Common myeloid progenitor, CD34-positive (primary cell): ENCODE data around the gene MRPS5.
A peak's percentile ranks its signal among the peaks of the same experiment; 100 is the strongest.

Experiments
- CTCF ChIA-PET: fragments of 350-600 bp; sonication (Branson Sonifier 250); formaldehyde crosslinking; loops from one replicate; lab custom pipeline; 2021; ENCODE audit warnings: antibody characterized with exemption; lab: Charles Lee
- POLR2A ChIA-PET: fragments of 350-600 bp; sonication (Branson Sonifier 250); formaldehyde crosslinking; loops from one replicate; lab custom pipeline; 2021; ENCODE audit warnings: antibody characterized with exemption; lab: Charles Lee
- DNase-seq, 3 donors: peaks; one replicate each; pipeline versions ENCODE4 v3.0.0 to v3.0.0-alpha.2; 2013
- H3K27ac ChIP-seq, 2 experiments: 1 replicate in 1 of 2; 2 replicates in 1 of 2; pipeline ENCODE4 v1.7.0; 2013; ENCODE audit warnings: inconsistent platforms in 2 of 2, low read length in 2 of 2, mild to moderate bottlenecking in 2 of 2, low read depth in 1 of 2, moderate library complexity in 1 of 2; ENCODE audit not compliant: severe bottlenecking in 2 of 2, insufficient read depth in 1 of 2, poor library complexity in 1 of 2
- H3K27me3 ChIP-seq, 5 experiments: replicated peaks in 2 of 5; 1 replicate in 3 of 5; 2 replicates in 2 of 5; pipeline versions ENCODE4 v1.6.1 to v1.7.0; 2013; ENCODE audit warnings: low read length in 4 of 5, mild to moderate bottlenecking in 2 of 5, moderate library complexity in 2 of 5, inconsistent platforms in 1 of 5; ENCODE audit not compliant: insufficient read depth in 5 of 5, control insufficient read depth in 4 of 5
- H3K36me3 ChIP-seq, 4 experiments: 1 replicate in 2 of 4; 2 replicates in 2 of 4; pipeline versions ENCODE4 v1.6.1 to v1.7.0; 2013; ENCODE audit warnings: low read length in 3 of 4, control low read depth in 1 of 4, mild to moderate bottlenecking in 1 of 4; ENCODE audit not compliant: control insufficient read depth in 4 of 4, insufficient read depth in 4 of 4
- H3K4me1 ChIP-seq, 4 experiments: 1 replicate in 3 of 4; 2 replicates in 1 of 4; pipeline versions ENCODE4 v1.6.1 to v1.7.1; 2013; ENCODE audit warnings: low read length in 3 of 4, mild to moderate bottlenecking in 3 of 4, control low read depth in 1 of 4, inconsistent platforms in 1 of 4, moderate library complexity in 1 of 4; ENCODE audit not compliant: control insufficient read depth in 4 of 4, insufficient read depth in 4 of 4; ENCODE audit errors: control extremely low read depth in 1 of 4
- H3K4me3 ChIP-seq, 7 experiments: 1 replicate in 4 of 7; 2 replicates in 3 of 7; pipeline versions ENCODE4 v1.5.1 to v1.7.0; 2013; ENCODE audit warnings: mild to moderate bottlenecking in 7 of 7, low read length in 6 of 7, moderate library complexity in 6 of 7, inconsistent platforms in 2 of 7, low read depth in 2 of 7, control low read depth in 1 of 7; ENCODE audit not compliant: insufficient read depth in 4 of 7, control insufficient read depth in 1 of 7; ENCODE audit errors: extremely low read depth in 1 of 7
- H3K9me3 ChIP-seq, 5 experiments: 1 replicate in 4 of 5; 2 replicates in 1 of 5; pipeline versions ENCODE4 v1.6.1 to v1.7.1; 2013; ENCODE audit warnings: low read length in 4 of 5, mild to moderate bottlenecking in 2 of 5, inconsistent platforms in 1 of 5, low read depth in 1 of 5, moderate library complexity in 1 of 5; ENCODE audit not compliant: control insufficient read depth in 4 of 5, insufficient read depth in 2 of 5; ENCODE audit errors: control extremely low read depth in 1 of 5
- WGBS: methylation state at CpG from one replicate; pipeline ENCODE4 v1.1.5; 2013; ENCODE audit not compliant: insufficient coverage; 5-methylcytosine and 5-hydroxymethylcytosine counted together

The MRPS5 gene

DNA sequence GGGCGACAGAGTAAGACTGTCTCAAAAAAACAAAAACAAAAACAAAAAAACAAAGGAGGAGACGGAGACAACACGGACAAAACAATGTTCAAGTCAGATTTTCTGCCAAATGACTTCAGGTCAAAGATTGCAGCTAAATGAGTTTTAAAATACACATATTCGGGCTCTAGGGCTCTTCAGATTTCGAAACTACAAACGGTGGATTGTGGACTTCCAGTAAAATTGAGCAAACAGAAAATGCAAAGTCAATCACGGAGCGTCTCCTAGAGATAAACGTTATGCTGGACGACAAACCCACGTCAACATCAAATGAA is 558 bp downstream of the MRPS5 start:
- Histone ChIP-seq H3K4me1 (peaks cover 2 to 21% (median 11%) of the 10 kb centered on the region in 4 experiments), H3K36me3 (peaks cover 0 to 4% (median 2%) of the 10 kb centered on the region in 4 experiments), H3K27ac (peak overlapping the region in 1 of 2 experiments; percentile 93), H3K4me3 (peak overlapping the region; percentile 61 to 98 (median 96)), H3K27me3 (no peaks in the 10 kb centered on the region), H3K9me3 (no peaks in the 10 kb centered on the region)
- WGBS = 7% methylated on average over 11 of the region's 11 CpGs
- ChIA-PET POLR2A (interaction anchor here (1.7 kb wide), 1 partner anchor 44 kb away, joined by 9 read pairs; the partner anchor contains the start of gene ZNF2), CTCF (interaction anchor here (0.6 to 2.2 kb wide), 7 partner anchors 39 to 98 kb away, joined by 3 to 8 read pairs (median 4); partner anchors contain the start of genes ZNF2 and ZNF514)
- DNase-seq = no peak

DNA sequence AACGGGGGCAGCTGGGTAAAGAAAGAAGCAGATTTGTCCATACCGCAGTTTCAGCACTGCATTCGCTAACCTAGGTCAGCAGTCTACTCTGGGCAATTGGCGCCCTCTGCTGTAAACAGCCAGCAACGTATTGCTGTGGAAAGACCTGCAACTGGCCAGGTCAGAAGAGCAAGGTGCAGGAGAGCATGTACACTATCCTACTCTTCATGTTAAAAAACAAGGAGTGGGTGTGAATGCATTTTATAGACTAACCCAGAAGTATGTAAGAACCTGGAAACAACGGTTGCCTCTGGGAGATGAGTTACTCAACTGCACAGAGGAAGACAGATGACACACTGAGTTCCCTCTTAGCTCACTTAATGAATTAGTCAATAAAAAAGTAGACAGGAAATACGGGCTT is 6.2 kb downstream of the MRPS5 start:
- Histone ChIP-seq H3K27me3 (no peaks in the 10 kb centered on the region), H3K36me3 (peaks cover 2 to 32% (median 14%) of the 10 kb centered on the region in 4 experiments), H3K4me1 (peaks cover 0 to 13% (median 8%) of the 10 kb centered on the region in 4 experiments), H3K4me3 (no peak overlapping the region), H3K9me3 (no peaks in the 10 kb centered on the region), H3K27ac (no peak overlapping the region)
- ChIA-PET CTCF (interaction anchor here (0.7 to 3.1 kb wide), 20 partner anchors 9 to 243 kb away, joined by 3 to 29 read pairs (median 6); partner anchors contain the start of gene MAL), POLR2A (no interaction called here)
- 40% methylated on average over 4 of the region's 7 CpGs for WGBS
- peak; percentile 67 to 81 (median 79) for DNase-seq

DNA sequence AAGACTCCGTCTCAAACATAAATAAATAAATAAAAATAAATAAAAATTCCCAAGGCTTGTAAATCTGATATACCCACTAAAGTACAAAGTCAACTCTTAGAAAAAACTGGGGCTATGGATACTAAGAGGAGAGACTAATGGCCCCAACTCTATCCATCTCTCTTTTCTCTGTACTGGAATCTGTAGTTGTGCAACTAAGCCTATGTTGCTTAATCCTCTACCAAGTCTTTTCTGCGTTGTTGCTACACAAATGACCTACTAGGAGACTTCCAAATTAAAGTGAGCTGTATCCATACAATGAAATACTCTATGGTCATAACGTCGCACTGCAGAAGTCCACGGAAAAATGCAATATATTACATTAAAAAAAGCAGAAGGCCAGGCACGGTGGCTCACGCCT is 8.1 kb downstream of the MRPS5 start:
- Histone ChIP-seq H3K36me3 (peaks cover 10 to 48% (median 27%) of the 10 kb centered on the region in 4 experiments), H3K9me3 (no peaks in the 10 kb centered on the region), H3K27ac (no peak overlapping the region), H3K27me3 (no peaks in the 10 kb centered on the region), H3K4me1 (peaks cover 0 to 7% (median 3%) of the 10 kb centered on the region in 4 experiments), H3K4me3 (no peak overlapping the region)
- 100% methylated on average over 3 of the region's 7 CpGs for WGBS
- POLR2A ChIA-PET = no interaction called here
- no peak for DNase-seq
- CTCF ChIA-PET = interaction anchor here (2.7 to 2.9 kb wide), 2 partner anchors 8 to 90 kb away, joined by 11 to 29 read pairs; no protein-coding TSS in a partner anchor

DNA sequence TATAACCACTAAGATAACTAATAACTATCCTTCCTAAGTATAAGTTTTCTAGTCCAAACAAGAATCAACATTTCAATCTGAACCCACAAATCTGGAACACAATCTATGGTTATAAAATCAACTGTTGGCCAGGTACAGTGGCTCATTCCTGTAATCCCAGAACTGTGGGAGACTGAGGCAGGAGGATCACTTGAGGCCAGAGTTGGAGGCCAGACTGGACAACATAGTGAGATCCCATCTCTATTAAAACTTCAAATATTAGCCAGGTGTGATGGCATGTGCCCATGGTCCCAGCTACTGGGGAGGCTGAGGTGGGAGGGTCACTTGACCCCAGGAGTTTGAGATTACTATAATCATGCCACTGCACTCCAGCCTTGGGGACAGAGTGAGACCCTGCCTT is 11.2 kb downstream of the MRPS5 start:
- ChIA-PET CTCF (interaction anchor here (1.8 kb wide), 1 partner anchor 88 kb away, joined by 6 read pairs; no protein-coding TSS in a partner anchor), POLR2A (no interaction called here)
- H3K27me3 ChIP-seq = no peaks in the 10 kb centered on the region
- peaks cover 0 to 6% (median 3%) of the 10 kb centered on the region in 4 experiments for H3K4me1 ChIP-seq
- no peak for DNase-seq
- H3K27ac ChIP-seq = no peak overlapping the region
- H3K9me3 ChIP-seq = no peaks in the 10 kb centered on the region
- H3K36me3 ChIP-seq = peaks cover 25 to 75% (median 50%) of the 10 kb centered on the region in 4 experiments
- no peak overlapping the region for H3K4me3 ChIP-seq

DNA sequence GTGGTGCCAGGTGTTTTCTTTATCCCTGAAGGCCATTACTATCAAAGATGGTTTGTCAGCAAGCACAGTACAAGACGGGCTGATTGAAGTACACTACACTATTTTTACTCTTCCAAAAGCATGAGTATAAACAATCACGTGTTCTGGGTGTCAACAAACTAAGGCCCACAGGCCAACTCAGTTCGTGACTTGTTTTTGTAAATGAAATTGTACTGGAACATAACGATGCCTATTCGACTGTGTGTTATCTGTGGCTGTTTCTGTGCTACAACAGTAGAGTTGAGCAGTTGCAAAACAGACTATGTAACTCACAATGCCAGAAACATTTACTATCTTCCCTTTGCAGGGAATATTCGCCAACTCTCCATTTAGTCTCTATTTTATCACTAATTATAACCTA is 12.3 kb downstream of the MRPS5 start:
- H3K27me3 ChIP-seq = no peaks in the 10 kb centered on the region
- H3K4me3 ChIP-seq = no peak overlapping the region
- no peak overlapping the region for H3K27ac ChIP-seq
- ChIA-PET CTCF (no interaction called here), POLR2A (no interaction called here)
- no peaks in the 10 kb centered on the region for H3K9me3 ChIP-seq
- peaks cover 25 to 79% (median 51%) of the 10 kb centered on the region in 4 experiments for H3K36me3 ChIP-seq
- no peak for DNase-seq
- no CpG with 5 or more reads among the region's 6 CpGs for WGBS
- no peaks in the 10 kb centered on the region for H3K4me1 ChIP-seq

DNA sequence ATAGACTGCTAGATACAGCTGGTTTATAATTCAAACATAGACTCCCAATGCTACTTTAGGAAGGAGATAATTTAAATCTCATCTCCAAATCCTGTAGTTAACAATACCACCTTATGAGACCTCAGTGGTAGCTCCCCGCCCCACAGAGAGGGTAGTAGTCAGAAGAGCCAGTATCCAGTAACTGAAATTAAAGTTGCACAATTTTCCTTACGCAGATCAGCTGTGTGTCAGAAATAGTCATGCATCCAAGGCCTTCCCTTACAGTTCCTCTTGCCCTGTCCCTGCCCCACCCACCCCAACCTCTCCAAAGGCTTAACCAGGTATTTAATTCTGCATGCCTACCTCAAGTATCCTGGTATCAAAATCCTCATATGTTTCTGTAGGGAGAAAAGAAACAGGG is 15.5 kb downstream of the MRPS5 start:
- WGBS = no CpG with 5 or more reads among the region's 2 CpGs
- peaks cover 30 to 92% (median 65%) of the 10 kb centered on the region in 4 experiments for H3K36me3 ChIP-seq
- CTCF ChIA-PET = interaction anchor here (0.9 to 2.1 kb wide), 3 partner anchors 9 to 63 kb away, joined by 3 to 11 read pairs (median 5); no protein-coding TSS in a partner anchor

DNA sequence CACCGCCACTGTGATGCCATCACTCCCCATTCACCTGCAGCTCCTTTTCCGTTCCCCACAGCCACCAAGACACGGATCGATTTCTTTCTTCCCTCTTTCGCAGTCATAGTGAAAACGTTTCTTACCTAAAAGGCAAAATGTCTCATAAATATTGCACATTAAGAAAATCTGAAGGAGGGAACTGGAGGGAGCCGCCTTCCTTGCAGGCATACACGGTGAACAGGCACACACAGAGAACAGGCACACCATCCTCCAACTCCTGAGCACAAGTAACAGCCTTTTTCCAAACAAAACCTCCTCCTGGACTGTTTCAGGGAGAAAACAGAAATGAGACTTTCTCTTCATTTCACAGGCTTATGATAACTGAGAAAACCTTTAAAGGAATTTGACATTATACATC is 17.0 kb downstream of the MRPS5 start:
- POLR2A ChIA-PET = no interaction called here

More for the DNA sequence above, 15.5 kb downstream of the MRPS5 start:
- Histone ChIP-seq H3K27ac (no peak overlapping the region), H3K9me3 (no peaks in the 10 kb centered on the region), H3K4me3 (no peak overlapping the region), H3K4me1 (no peaks in the 10 kb centered on the region), H3K27me3 (no peaks in the 10 kb centered on the region)
- no peak for DNase-seq
- POLR2A ChIA-PET = no interaction called here

More for the DNA sequence above, 17.0 kb downstream of the MRPS5 start:
- Histone ChIP-seq H3K9me3 (no peaks in the 10 kb centered on the region), H3K27ac (no peak overlapping the region), H3K4me3 (no peak overlapping the region), H3K4me1 (no peaks in the 10 kb centered on the region), H3K27me3 (no peaks in the 10 kb centered on the region), H3K36me3 (peaks cover 32 to 91% (median 63%) of the 10 kb centered on the region in 4 experiments)
- no peak for DNase-seq
- 93% methylated on average over 4 of the region's 8 CpGs for WGBS
- CTCF ChIA-PET = interaction anchor here (1.1 kb wide), 1 partner anchor 25 kb away, joined by 3 read pairs; no protein-coding TSS in a partner anchor
